ENCODE data around the gene METTL13. TPM values are rescaled to one million over a fixed set of nuclear protein-coding genes. Genes with fewer than 3 reads are reported as not detected.
"Not testable (repeated sequence)": the region's sequence is repeated elsewhere in the genome, so short reads cannot be mapped to it uniquely, and the experiment has no call there.

Gene METTL13
- total RNA-seq, 3 donors from 2014 or later: 25.4 to 28.0 (median 25.9) TPM

DNA sequence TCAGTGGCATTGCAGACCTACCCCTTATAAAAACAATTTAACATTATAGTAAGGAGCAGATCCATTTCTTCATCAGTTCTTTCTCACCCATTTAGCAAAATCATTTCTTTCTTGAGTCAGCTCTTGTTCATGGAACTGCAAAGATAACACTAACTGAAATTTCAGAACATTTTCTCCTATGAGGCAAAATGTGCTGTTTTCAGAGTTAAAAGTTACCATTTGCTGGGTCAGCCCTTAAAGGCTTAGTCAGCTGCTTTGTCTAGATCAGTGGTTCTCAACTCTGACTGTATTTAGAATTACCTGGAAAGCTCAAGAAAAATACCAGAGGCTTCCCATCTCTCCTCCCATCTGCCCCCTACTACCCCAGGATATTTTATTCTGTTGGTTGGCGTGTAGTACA lies 12.2 kb downstream of the METTL13 start:
- TF ChIP-seq, protein P1, sequence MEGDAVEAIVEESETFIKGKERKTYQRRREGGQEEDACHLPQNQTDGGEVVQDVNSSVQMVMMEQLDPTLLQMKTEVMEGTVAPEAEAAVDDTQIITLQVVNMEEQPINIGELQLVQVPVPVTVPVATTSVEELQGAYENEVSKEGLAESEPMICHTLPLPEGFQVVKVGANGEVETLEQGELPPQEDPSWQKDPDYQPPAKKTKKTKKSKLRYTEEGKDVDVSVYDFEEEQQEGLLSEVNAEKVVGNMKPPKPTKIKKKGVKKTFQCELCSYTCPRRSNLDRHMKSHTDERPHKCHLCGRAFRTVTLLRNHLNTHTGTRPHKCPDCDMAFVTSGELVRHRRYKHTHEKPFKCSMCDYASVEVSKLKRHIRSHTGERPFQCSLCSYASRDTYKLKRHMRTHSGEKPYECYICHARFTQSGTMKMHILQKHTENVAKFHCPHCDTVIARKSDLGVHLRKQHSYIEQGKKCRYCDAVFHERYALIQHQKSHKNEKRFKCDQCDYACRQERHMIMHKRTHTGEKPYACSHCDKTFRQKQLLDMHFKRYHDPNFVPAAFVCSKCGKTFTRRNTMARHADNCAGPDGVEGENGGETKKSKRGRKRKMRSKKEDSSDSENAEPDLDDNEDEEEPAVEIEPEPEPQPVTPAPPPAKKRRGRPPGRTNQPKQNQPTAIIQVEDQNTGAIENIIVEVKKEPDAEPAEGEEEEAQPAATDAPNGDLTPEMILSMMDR (IDR thresholded peaks at IDR 0.05): no peak
- Histone ChIP-seq H3K36me3 (ENCODE audit: low read depth) (peaks cover 6% of the 10 kb centered on the region), H3K9me3 (no peaks in the 10 kb centered on the region), H3K4me3 (no peak overlapping the region), H3K4me1 (ENCODE audit: low read depth) (no peaks in the 10 kb centered on the region)
- intact Hi-C loops (cut with DNase I, micrococcal nuclease): no loop called here
- no peak for ATAC-seq
- DNase-seq: no peak

- intact Hi-C loops (cut with DNase I, micrococcal nuclease): no loop called here
- ATAC-seq: no peak
- Histone ChIP-seq H3K4me3 (no peak overlapping the region), H3K4me1 (ENCODE audit: low read depth) (no peaks in the 10 kb centered on the region), H3K36me3 (ENCODE audit: low read depth) (peaks cover 6% of the 10 kb centered on the region), H3K9me3 (no peaks in the 10 kb centered on the region)
- TF ChIP-seq, protein P1 (IDR thresholded peaks at IDR 0.05): no peak
- no peak for DNase-seq
These were observed 12.6 kb downstream of the METTL13 start for GRCh38 chr1:171794085-171794484.

GRCh38 chr1:171796592-171796991 lies 15.1 kb downstream of the METTL13 start:
- Histone ChIP-seq H3K4me3 (no peak overlapping the region), H3K36me3 (ENCODE audit: low read depth) (peaks cover 6% of the 10 kb centered on the region), H3K4me1 (ENCODE audit: low read depth) (no peaks in the 10 kb centered on the region), H3K9me3 (no peaks in the 10 kb centered on the region)
- TF ChIP-seq, protein P1 (IDR thresholded peaks at IDR 0.05): no peak
- DNase-seq: no peak
- no peak for ATAC-seq
- intact Hi-C loops (cut with DNase I, micrococcal nuclease): no loop called here

DNA sequence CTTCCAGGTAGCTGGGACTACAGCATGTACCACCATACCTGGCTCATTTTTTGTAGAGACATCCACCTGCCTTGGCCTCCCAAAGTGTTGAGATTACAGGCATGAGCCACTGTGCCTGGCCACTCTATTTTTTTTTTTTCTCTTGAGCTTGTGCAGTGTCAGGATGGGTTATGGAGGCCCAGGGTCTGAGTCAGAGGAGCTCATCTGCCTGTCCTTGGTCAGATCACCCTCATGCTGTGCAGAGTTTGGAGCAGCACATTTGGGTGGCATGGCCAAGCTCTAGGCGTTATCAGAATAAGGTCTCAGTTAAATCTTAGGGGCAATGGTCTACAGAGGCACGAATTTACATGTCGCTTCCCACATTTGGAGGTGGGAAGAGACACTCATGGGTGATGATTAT lies 16.9 kb downstream of the METTL13 start:
- no peak overlapping the region for H3K4me3 ChIP-seq
- intact Hi-C loops (cut with DNase I, micrococcal nuclease): no loop called here
- no peaks in the 10 kb centered on the region for H3K9me3 ChIP-seq
- H3K4me1 ChIP-seq (ENCODE audit: low read depth): no peaks in the 10 kb centered on the region
- H3K36me3 ChIP-seq (ENCODE audit: low read depth): peaks cover 3% of the 10 kb centered on the region
- no peak for ATAC-seq
- TF ChIP-seq, protein P1 (IDR thresholded peaks at IDR 0.05): no peak
- DNase-seq: no peak

DNA sequence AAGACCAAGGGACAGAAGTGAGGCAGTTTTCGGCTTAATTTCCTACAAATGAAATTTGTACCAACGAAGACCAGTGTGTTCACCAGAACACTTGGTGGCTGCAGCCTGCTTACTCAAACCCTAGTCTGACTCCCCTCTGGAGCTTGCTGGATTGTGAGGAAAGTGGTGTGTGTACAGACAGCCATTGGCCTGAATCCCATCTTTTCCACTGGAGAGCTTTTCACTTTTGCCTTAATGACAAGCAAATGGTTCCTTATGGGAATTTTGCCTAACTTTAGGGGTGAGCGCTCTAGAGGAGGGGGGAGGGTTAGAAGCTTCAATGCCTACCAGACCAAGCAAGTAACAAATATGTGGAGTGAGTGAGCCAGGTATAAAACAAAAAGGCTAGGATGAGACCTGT lies 17.3 kb downstream of the METTL13 start:
- intact Hi-C loops (cut with DNase I, micrococcal nuclease): no loop called here
- H3K4me3 ChIP-seq: no peak overlapping the region
- TF ChIP-seq, protein P1 (IDR thresholded peaks at IDR 0.05): no peak
- no peaks in the 10 kb centered on the region for H3K4me1 ChIP-seq (ENCODE audit: low read depth)
- DNase-seq: no peak
- H3K9me3 ChIP-seq: no peaks in the 10 kb centered on the region
- no peaks in the 10 kb centered on the region for H3K36me3 ChIP-seq (ENCODE audit: low read depth)
- ATAC-seq: no peak

DNA sequence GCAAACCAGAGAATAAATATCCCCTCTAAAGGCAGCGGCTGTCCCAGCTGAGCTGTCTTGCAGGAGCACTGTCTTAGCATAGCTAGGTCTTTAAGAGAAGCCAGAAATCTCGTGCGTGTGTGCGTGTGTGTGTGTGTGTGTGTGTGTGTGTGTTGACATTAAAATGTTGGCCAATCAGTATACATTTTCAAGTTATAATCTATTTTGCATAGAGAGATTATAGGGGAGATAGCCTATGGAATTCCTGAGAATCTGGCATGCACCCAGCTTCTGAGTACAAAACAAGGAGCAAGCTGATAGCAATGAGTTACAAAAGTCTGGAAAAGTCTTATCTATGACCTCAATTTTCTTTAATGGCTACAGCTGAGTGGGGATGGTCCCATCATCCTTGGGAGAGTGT lies 17.7 kb downstream of the METTL13 start:
- H3K4me3 ChIP-seq: no peak overlapping the region
- no peaks in the 10 kb centered on the region for H3K4me1 ChIP-seq (ENCODE audit: low read depth)
- no peak for DNase-seq
- intact Hi-C loops (cut with DNase I, micrococcal nuclease): no loop called here
- no peaks in the 10 kb centered on the region for H3K9me3 ChIP-seq
- TF ChIP-seq, protein P1 (IDR thresholded peaks at IDR 0.05): no peak
- H3K36me3 ChIP-seq (ENCODE audit: low read depth): no peaks in the 10 kb centered on the region
- no peak for ATAC-seq

DNA sequence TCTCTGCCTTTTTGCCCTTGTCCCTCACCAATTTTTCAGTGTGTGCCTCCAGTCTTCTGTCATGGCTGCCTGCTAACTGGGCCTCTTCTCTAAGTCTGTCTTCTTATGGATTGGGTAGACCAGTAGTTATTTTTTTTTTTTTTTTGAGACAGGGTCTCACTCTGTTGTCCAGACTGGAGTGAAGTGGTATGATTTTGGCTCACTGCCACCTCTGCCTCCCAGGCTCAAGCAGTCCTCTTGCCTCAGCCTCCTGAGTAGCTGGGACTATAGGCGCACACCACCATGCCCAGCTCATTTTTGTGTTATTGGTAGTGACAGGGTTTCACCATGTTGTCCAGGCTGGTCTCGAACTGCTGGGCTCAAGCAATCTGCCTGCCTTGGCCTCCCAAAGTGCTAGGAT lies 18.2 kb downstream of the METTL13 start:
- DNase-seq; H3K9me3 ChIP-seq; H3K4me1 ChIP-seq (ENCODE audit: low read depth); H3K4me3 ChIP-seq; H3K36me3 ChIP-seq (ENCODE audit: low read depth); ATAC-seq: not testable (repeated sequence)
- intact Hi-C loops (cut with DNase I, micrococcal nuclease): loop anchor here (2.0 to 5.0 kb wide), 2 partner anchors 183 to 185 kb away; no protein-coding TSS in a partner anchor

Measured in mucosa of descending colon (tissue), 3 donors.